Testis (tissue), 3 donors: ENCODE data around the gene AK9. TPM values are rescaled to one million over a fixed set of nuclear protein-coding genes. Genes with fewer than 3 reads are reported as not detected.

ENCODE experiments used
- DNase-seq: peaks from one replicate; pipeline ENCODE4 v3.0.0-alpha.2; 2019
- H3K27ac ChIP-seq, 2 donors: fragments of 200-600 bp; sonication (generic); one replicate each; pipeline ENCODE4 v1.5.1; 2019
- H3K27me3 ChIP-seq: fragments of 200-600 bp; sonication (generic); one replicate; pipeline ENCODE4 v1.5.1; 2019
- H3K36me3 ChIP-seq: fragments of 200-600 bp; sonication (generic); one replicate; pipeline ENCODE4 v1.5.1; 2017; ENCODE audit warnings: low read depth; ENCODE audit errors: missing control alignments
- H3K4me1 ChIP-seq: fragments of 200-600 bp; sonication (generic); one replicate; pipeline ENCODE4 v1.5.1; 2019
- H3K4me3 ChIP-seq, 2 donors: fragments of 200-600 bp; sonication (generic); one replicate each; pipeline ENCODE4 v1.5.1; 2017 to 2019
- H3K9me3 ChIP-seq: fragments of 200-600 bp; sonication (generic); one replicate; pipeline ENCODE4 v1.5.1; 2017
- POLR2A ChIP-seq: fragments of 450-650 bp; IDR thresholded peaks from one replicate; pipeline ENCODE4 v1.6.1; 2017; ENCODE audit warnings: antibody characterized with exemption, mild to moderate bottlenecking, moderate library complexity
- WGBS, 2 donors: methylation state at CpG; one replicate each; pipeline ENCODE4 v1.1.5; 2018; 5-methylcytosine and 5-hydroxymethylcytosine counted together
- intact Hi-C: fragments of 100-400 bp; cut with DNase I; formaldehyde crosslinking; loops from one replicate; pipeline ENCODE4 v1.15.1; 2023; ENCODE audit warnings: low total_unique reads
- polyA plus RNA-seq: library from polyadenylated mRNA; stranded (reverse); fragments of 350-450 nt; fragmentation: Illumina TruSeq; extraction: RNeasy Lipid Tissue Mini Kit (QIAGEN cat#74804); gene quantifications from one replicate; pipeline ENCODE4 v1.2.3, GENCODE V29; 2014; ENCODE audit warnings: low read depth, low replicate concordance; ENCODE audit not compliant: insufficient read depth
- total RNA-seq, 2 donors: library from RNA; depleted of rRNA; stranded (reverse); fragments of >200 nt; gene quantifications; one replicate each; pipeline ENCODE4 v1.2.3, GENCODE V29; 2016
- TF ChIP-seq, protein P1 (sequence below), 3 experiments: fragments of 450-650 bp in 2 of 3; fragments of 200-600 bp in 1 of 3; sonication (generic) in 1 of 3; IDR thresholded peaks; one replicate each; pipeline ENCODE4 v1.5.1; 2016 to 2019; ENCODE audit warnings: antibody characterized with exemption in 3 of 3, mild to moderate bottlenecking in 2 of 3, moderate library complexity in 1 of 3

Gene AK9
- total and polyA plus RNA-seq, 3 donors from 2014 or later: 15.2 to 49.4 (median 33.6) TPM

- DNase-seq: no peak
- Histone ChIP-seq H3K36me3 (no peaks in the 10 kb centered on the region), H3K27me3 (no peaks in the 10 kb centered on the region), H3K9me3 (no peaks in the 10 kb centered on the region), H3K27ac (no peak overlapping the region), H3K4me1 (no peaks in the 10 kb centered on the region), H3K4me3 (no peak overlapping the region)
- TF ChIP-seq POLR2A: no peak
- TF ChIP-seq, protein P1, sequence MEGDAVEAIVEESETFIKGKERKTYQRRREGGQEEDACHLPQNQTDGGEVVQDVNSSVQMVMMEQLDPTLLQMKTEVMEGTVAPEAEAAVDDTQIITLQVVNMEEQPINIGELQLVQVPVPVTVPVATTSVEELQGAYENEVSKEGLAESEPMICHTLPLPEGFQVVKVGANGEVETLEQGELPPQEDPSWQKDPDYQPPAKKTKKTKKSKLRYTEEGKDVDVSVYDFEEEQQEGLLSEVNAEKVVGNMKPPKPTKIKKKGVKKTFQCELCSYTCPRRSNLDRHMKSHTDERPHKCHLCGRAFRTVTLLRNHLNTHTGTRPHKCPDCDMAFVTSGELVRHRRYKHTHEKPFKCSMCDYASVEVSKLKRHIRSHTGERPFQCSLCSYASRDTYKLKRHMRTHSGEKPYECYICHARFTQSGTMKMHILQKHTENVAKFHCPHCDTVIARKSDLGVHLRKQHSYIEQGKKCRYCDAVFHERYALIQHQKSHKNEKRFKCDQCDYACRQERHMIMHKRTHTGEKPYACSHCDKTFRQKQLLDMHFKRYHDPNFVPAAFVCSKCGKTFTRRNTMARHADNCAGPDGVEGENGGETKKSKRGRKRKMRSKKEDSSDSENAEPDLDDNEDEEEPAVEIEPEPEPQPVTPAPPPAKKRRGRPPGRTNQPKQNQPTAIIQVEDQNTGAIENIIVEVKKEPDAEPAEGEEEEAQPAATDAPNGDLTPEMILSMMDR (IDR thresholded peaks at IDR 0.05): no peak
- WGBS, 2 donors: 90 to 94% methylated on average over 9 of the region's 9 CpGs
- intact Hi-C loops: no loop called here
Measured at GRCh38 chr6:109472132-109472995, 218.6 kb downstream of the AK9 start.

- Histone ChIP-seq H3K27me3 (no peaks in the 10 kb centered on the region), H3K4me1 (no peaks in the 10 kb centered on the region), H3K9me3 (no peaks in the 10 kb centered on the region), H3K4me3 (no peak overlapping the region), H3K36me3 (no peaks in the 10 kb centered on the region), H3K27ac (no peak overlapping the region)
- no peak for DNase-seq
- TF ChIP-seq, protein P1 (IDR thresholded peaks at IDR 0.05): no peak
- TF ChIP-seq POLR2A: no peak
- 87 to 90% methylated on average over 5 of the region's 5 CpGs for WGBS, 2 donors
- intact Hi-C loops: no loop called here
Measured at GRCh38 chr6:109471105-109471810, 219.7 kb downstream of the AK9 start.

DNA sequence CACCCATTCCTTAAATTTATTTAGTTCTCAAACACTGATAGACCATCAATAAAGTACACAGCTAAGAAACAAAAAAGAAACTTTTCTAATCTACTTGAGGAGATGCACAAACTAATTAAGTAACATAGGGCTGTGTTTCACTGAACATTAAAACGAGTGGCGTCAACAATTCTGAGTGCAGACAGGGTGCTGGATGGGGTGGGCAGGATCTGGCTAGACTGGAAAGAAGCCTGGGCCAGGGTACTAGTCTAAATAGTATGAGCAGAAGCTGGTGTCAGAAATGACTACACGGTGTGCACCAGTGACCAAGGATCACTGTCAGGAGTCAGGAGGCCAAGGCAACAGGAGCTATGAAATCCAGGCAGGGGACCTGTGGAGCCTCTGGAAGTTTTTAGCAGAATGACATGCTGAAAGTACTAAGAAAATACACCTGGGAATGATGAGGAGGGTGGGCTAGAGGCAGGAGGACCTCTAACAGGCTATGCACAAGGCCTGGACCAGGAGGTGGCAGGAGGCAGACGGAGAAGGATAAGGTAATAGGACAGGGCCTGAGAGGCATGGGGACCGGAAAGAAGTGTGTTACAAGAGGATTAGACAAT is 221.3 kb downstream of the AK9 start:
- H3K36me3 ChIP-seq: no peaks in the 10 kb centered on the region
- H3K27me3 ChIP-seq: no peaks in the 10 kb centered on the region
- no peaks in the 10 kb centered on the region for H3K9me3 ChIP-seq
- WGBS, 2 donors: 78 to 88% methylated on average over 5 of the region's 5 CpGs
- DNase-seq: no peak
- TF ChIP-seq POLR2A: no peak
- TF ChIP-seq, protein P1 (IDR thresholded peaks at IDR 0.05): no peak
- H3K27ac ChIP-seq: no peak overlapping the region
- H3K4me1 ChIP-seq: no peaks in the 10 kb centered on the region
- intact Hi-C loops: no loop called here
- H3K4me3 ChIP-seq: no peak overlapping the region

DNA sequence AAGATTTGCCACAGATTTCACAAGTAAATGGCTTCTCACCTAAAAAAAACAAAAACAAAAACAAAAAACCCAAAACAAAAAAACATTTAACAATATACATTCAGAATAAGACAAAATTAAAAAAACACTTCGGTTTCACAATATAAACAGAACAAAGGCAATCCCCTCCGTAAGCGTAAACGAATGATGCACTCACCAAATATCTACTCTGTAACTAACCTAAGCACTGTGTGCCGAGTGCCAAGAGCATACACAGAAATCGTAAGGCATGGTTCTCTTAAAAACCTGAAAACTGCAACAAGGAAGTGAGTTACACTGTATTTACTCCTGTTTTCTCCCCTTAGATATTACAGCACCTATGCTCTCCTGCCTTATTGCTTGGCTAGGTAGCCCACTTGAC is 223.3 kb downstream of the AK9 start:
- H3K4me1 ChIP-seq: no peaks in the 10 kb centered on the region
- no peak overlapping the region for H3K27ac ChIP-seq
- no peak for DNase-seq
- TF ChIP-seq, protein P1 (IDR thresholded peaks at IDR 0.05): no peak
- TF ChIP-seq POLR2A: no peak
- H3K27me3 ChIP-seq: no peaks in the 10 kb centered on the region
- no peak overlapping the region for H3K4me3 ChIP-seq
- H3K36me3 ChIP-seq: no peaks in the 10 kb centered on the region
- intact Hi-C loops: no loop called here
- no peaks in the 10 kb centered on the region for H3K9me3 ChIP-seq
- WGBS, 2 donors: 85 to 89% methylated on average over 6 of the region's 6 CpGs
